Measurements from ENCODE around the gene PAM16.
"Not testable (repeated sequence)": the region's sequence is repeated elsewhere in the genome, so short reads cannot be mapped to it uniquely, and the experiment has no call there.

The PAM16 gene

DNA sequence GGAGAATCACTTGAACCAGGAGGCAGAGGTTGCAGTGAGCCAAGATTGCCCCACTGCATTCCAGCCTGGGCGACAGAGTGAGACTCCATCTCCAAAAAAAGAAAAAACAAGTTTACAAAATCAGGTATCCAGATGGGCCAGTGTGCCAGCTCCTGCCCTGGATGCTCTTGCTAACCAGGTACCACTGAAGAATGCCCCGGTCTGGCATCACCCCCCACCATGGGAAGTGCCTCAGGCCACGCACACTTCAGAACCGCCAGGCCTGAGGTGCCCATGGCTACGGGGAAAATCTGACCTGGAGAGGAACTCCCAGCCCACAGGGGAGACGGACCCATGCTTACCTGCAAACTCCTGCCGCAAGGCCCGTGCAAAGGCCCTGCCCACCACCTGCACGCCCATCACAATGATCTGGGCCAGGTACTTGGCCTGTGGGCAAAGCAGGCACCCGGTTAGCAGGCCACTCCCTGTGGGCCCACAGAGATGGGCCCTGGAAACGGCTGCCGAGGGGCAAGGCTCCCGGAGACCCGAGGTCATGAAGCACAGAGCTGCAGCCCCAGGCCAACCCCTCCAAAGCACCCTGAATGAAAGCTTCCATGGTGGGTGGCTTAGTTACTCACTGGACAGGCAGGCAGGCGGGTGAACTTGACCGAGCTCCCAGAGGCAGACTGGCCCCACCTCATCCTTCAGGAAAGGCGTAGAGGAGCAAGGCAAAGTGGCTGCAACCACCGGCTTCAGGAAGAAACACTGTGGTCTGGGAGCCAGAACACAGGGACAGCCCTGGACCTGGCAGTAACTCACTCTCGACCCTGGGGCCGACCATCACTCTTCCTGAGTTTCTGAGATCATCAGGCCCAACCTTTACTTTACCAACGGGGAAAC lies 8.0 kb downstream of the PAM16 start:
- H3K36me3 Mint-ChIP-seq (ENCODE audit: low read depth) = peaks cover 78% of the 10 kb centered on the region
- H3K27me3 Mint-ChIP-seq = no peaks in the 10 kb centered on the region
- no peak overlapping the region for H3K4me3 Mint-ChIP-seq
- peaks cover 26% of the 10 kb centered on the region for H3K4me1 Mint-ChIP-seq (ENCODE audit: low read depth)
- no peak for DNase-seq
- H3K9me3 Mint-ChIP-seq = no peaks in the 10 kb centered on the region
- peak overlapping the region; percentile 55 for H3K27ac Mint-ChIP-seq

DNA sequence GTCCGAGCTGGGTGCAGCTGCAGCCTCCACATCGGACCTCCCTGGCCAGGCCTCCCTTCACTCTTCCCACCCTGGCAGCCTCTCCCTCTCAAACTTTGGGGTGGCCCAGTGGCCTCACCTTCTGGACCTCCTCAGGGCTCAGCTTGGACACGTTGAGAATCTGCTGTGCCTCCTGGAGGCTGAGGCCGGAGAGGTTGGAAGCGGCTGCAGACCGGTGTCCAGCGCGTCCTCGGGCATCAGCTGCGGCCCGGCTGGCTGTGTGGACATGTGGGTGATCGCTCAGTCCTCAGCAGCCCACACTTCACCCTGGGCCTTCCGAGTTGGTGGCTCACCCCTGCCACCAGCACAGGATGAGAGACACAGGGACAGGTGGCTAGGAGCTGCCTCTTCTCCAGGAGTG lies 9.9 kb downstream of the PAM16 start:
- no peak overlapping the region for H3K27ac Mint-ChIP-seq
- H3K4me3 Mint-ChIP-seq = no peak overlapping the region
- no peaks in the 10 kb centered on the region for H3K27me3 Mint-ChIP-seq
- H3K9me3 Mint-ChIP-seq = no peaks in the 10 kb centered on the region
- DNase-seq = no peak
- peaks cover 13% of the 10 kb centered on the region for H3K4me1 Mint-ChIP-seq (ENCODE audit: low read depth)
- H3K36me3 Mint-ChIP-seq (ENCODE audit: low read depth) = peaks cover 65% of the 10 kb centered on the region

DNA sequence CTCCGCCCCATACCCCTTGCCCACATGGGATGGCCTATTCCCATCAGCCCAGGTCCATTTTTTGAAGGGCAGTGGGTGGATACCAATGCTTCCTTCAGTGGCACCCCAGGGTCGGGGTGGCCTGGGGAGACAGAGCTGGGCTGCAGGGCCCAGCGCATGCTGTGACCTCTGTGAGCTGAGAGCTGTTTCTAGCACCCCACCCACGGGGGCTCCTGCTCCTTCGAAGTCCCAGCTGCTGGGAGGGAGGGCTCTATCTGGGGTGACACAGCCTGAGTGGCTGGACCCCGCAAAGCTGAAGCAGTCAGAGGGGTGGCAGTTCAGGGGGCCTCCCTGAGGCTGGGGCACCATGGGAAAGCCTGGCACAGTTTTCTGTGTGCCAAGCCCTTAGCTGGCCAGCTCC lies 10.7 kb downstream of the PAM16 start:
- DNase-seq = no peak
- Mint-ChIP-seq H3K4me3 (no peak overlapping the region), H3K4me1 (ENCODE audit: low read depth) (peaks cover 8% of the 10 kb centered on the region), H3K27me3 (no peaks in the 10 kb centered on the region), H3K9me3 (no peaks in the 10 kb centered on the region), H3K36me3 (ENCODE audit: low read depth) (peaks cover 58% of the 10 kb centered on the region), H3K27ac (no peak overlapping the region)

DNA sequence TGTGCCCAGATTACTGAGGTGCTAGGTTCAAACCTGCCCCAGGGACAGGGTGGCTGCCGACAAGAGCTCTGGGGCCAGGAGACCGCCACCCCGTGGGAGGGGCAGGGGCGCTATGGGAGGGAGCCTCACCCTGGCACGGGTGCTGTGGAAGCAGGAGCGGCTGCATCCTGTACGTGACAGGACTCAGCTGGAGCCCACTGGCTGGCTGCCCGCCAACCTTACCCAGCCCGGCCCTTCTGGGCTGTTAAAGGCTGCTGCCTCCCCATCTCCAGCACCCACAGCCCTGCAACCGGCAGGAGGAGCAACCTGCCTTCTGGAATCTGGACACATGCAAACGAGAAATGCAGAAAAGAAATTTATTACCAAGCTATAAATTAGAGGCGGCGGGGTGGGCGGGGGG lies 11.2 kb downstream of the PAM16 start:
- H3K27me3 Mint-ChIP-seq = no peaks in the 10 kb centered on the region
- peaks cover 8% of the 10 kb centered on the region for H3K4me1 Mint-ChIP-seq (ENCODE audit: low read depth)
- H3K27ac Mint-ChIP-seq = no peak overlapping the region
- H3K9me3 Mint-ChIP-seq = no peaks in the 10 kb centered on the region
- peaks cover 53% of the 10 kb centered on the region for H3K36me3 Mint-ChIP-seq (ENCODE audit: low read depth)
- DNase-seq = no peak
- H3K4me3 Mint-ChIP-seq = no peak overlapping the region

DNA sequence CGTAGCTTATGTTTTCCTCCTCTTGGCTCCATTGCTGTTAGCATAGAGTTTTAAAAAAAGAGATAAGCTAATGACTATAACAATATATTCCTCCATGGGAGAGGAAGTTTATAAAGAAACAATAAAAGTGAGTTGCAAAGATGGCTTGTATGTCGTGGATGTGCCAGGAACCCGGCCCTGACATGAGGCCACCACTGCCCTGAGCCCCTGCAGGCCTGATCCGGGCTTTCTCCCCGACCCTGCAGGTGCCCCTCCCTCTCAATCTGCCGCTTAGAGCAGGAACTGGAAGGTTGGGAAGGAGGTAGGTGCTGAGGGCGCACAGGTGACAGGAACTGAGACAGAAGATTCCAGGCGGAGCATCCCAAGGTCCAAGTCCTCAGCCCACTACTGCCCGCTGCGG lies 11.7 kb downstream of the PAM16 start:
- no peaks in the 10 kb centered on the region for H3K27me3 Mint-ChIP-seq
- DNase-seq = no peak
- peaks cover 6% of the 10 kb centered on the region for H3K4me1 Mint-ChIP-seq (ENCODE audit: low read depth)
- peaks cover 50% of the 10 kb centered on the region for H3K36me3 Mint-ChIP-seq (ENCODE audit: low read depth)
- H3K27ac Mint-ChIP-seq = no peak overlapping the region
- H3K4me3 Mint-ChIP-seq = no peak overlapping the region
- no peaks in the 10 kb centered on the region for H3K9me3 Mint-ChIP-seq

DNA sequence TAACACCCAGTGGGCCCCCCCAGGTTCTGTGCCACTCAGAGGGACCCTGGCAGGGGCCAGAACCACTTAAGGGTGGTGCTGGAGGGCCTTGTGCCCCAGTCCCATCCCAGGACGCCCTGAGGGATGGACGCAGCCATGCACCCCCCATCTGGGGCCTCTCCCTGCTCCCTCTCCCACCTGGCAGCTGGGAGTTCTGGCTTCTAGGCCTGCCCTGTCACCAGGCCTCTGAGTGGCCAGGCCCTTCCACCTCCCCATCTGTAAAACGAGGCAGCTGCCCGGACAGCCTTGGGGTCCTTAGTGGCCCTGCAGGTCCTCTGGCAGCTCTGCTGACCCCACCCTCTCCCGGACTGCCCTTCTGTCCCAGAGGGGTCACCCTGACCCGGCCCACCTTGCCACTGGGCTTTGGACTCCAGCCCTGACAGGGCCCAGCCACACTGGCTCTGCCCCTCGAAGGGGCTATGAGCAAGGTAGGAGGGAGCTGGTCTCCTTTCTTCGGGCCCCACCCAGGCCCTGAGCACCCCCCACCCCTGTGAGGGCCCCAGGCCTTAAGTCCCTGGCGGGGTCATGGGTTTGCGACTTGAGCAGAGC lies 12.3 kb downstream of the PAM16 start:
- DNase-seq = no peak
- Mint-ChIP-seq H3K36me3 (ENCODE audit: low read depth) (peaks cover 48% of the 10 kb centered on the region), H3K9me3 (no peaks in the 10 kb centered on the region), H3K4me1 (ENCODE audit: low read depth) (peaks cover 4% of the 10 kb centered on the region), H3K27me3 (no peaks in the 10 kb centered on the region), H3K27ac (no peak overlapping the region), H3K4me3 (no peak overlapping the region)

DNA sequence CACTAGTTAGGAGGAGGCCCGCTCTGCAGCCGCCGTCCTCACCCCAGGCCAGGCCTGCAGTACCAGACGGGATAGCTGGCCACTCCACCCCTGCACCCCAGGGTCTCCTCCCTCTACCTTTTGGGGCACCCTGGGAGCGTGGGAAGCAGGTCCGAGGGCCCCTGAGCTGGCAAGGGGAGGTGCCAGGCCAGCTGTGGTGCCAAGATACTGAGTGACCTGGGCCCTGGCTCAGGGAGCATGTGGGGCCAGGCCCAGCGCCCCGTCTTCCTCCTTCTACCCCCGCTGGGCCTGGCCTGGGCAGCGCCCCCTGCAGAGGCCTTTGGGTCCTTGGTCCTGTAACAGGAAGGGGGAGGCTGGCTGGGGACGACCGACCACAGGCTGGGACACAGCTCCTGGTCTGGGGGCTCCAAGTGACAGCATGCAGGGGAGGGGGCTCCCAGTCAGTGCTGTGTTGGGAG lies 13.0 kb downstream of the PAM16 start:
- no peak overlapping the region for H3K4me3 Mint-ChIP-seq
- H3K36me3 Mint-ChIP-seq (ENCODE audit: low read depth) = peaks cover 42% of the 10 kb centered on the region
- H3K27ac Mint-ChIP-seq = no peak overlapping the region
- H3K4me1 Mint-ChIP-seq (ENCODE audit: low read depth) = no peaks in the 10 kb centered on the region
- H3K9me3 Mint-ChIP-seq = no peaks in the 10 kb centered on the region
- H3K27me3 Mint-ChIP-seq = no peaks in the 10 kb centered on the region
- no peak for DNase-seq

DNA sequence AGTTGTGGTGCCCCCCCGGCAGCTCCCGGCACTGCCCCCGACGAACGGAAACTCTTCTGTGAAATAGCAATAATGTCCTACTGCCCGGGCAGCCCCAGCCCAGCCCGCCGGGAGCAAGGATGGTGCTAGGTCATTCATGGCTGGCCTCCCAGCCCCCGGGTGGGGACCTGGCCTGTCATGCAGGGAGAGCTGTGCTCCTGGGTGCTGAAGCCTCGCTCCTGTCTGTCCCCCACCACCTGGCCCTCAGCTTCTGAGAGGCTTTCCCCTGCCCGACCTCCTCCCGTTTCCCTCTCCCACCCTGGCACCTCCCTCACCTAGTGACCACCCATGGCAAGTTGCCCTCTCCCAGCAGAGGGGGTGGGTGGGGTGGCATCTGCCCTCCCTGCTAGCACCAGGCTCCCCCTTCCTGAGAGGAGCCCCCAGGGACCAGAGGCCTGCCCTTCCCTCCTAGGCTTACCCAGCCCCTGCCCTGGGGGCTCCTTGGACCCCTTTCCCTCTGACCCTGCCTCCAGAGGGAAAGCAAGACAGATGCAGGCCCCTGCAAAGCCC lies 13.5 kb downstream of the PAM16 start:
- Mint-ChIP-seq H3K27me3 (no peaks in the 10 kb centered on the region), H3K4me1 (ENCODE audit: low read depth) (no peaks in the 10 kb centered on the region), H3K27ac (no peak overlapping the region), H3K4me3 (no peak overlapping the region), H3K9me3 (no peaks in the 10 kb centered on the region), H3K36me3 (ENCODE audit: low read depth) (peaks cover 37% of the 10 kb centered on the region)
- DNase-seq = no peak

DNA sequence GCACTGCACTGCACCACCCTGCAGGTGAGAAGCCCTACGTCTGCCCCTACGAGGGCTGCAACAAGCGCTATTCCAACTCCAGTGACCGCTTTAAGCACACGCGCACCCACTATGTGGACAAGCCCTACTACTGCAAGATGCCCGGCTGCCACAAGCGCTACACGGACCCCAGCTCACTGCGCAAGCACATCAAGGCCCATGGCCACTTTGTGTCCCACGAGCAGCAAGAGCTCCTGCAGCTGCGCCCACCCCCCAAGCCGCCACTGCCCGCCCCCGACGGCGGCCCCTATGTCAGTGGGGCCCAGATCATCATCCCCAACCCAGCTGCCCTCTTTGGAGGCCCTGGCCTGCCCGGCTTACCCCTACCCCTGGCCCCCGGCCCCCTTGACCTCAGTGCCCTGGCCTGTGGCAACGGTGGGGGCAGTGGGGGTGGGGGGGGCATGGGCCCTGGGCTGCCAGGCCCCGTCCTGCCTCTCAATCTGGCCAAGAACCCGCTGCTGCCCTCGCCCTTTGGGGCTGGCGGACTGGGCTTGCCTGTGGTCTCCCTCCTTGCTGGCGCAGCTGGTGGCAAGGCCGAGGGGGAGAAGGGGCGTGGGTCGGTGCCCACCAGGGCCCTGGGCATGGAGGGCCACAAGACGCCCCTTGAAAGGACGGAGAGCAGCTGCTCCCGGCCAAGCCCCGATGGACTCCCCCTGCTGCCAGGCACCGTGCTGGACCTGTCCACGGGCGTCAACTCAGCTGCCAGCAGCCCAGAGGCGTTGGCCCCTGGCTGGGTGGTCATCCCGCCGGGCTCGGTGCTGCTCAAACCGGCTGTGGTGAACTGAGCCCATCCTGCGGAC lies 14.2 kb downstream of the PAM16 start:
- H3K9me3 Mint-ChIP-seq = no peaks in the 10 kb centered on the region
- no peaks in the 10 kb centered on the region for H3K4me1 Mint-ChIP-seq (ENCODE audit: low read depth)
- peaks cover 33% of the 10 kb centered on the region for H3K36me3 Mint-ChIP-seq (ENCODE audit: low read depth)
- no peaks in the 10 kb centered on the region for H3K27me3 Mint-ChIP-seq
- H3K4me3 Mint-ChIP-seq = no peak overlapping the region
- H3K27ac Mint-ChIP-seq = no peak overlapping the region
- no peak for DNase-seq

DNA sequence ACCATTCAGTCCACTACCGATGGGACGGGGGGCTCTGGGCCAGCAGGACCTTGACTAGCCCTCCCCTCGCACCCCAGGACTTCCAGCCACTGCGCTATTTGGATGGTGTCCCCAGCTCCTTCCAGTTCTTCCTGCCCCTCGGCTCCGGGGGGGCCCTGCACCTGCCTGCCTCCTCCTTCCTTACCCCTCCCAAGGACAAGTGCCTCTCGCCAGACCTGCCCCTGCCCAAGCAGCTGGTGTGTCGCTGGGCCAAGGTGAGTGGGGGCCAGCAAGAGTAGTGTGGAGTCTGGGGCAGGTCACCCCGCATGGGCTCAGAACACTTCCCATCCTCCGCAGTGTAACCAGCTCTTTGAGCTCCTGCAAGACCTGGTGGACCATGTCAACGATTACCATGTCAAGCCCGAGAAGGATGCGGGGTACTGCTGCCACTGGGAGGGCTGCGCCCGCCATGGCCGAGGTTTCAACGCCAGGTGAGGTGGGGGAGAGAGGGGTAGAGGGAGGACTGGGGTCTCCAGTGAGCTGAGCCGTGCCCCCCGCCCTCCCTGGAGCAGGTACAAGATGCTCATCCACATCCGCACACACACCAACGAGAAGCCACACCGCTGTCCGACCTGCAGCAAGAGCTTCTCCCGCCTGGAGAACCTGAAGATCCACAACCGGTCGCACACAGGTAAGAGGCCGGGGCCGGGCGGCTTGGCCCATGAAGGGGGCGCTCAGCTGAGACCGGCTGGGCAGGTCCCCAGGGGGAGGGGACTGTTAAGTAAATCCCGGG lies 16.2 kb downstream of the PAM16 start:
- Mint-ChIP-seq H3K36me3 (ENCODE audit: low read depth) (peaks cover 15% of the 10 kb centered on the region), H3K9me3 (no peaks in the 10 kb centered on the region), H3K27ac (no peak overlapping the region), H3K4me1 (ENCODE audit: low read depth) (no peaks in the 10 kb centered on the region), H3K4me3 (no peak overlapping the region), H3K27me3 (no peaks in the 10 kb centered on the region)
- no peak for DNase-seq

DNA sequence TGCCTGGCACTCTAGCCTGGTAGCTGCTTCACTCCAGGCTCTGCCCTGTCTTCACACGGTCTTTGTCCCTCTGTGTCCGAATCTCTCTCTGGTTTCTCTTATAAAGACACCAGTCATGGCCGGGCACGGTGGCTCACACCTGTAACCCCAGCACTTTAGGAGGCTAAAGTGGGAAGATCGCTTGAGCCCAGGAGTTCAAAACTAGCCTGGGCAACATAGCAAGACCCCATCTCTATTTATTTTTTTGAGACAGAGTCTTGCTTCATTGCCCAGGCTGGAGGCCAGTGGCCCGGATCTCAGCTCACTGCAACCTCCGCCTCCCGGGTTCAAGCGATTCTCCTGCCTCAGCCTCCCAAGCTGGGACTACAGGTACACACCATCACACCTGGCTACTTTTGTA lies 17.4 kb downstream of the PAM16 start:
- H3K4me1 Mint-ChIP-seq (ENCODE audit: low read depth); H3K4me3 Mint-ChIP-seq; H3K27ac Mint-ChIP-seq; H3K36me3 Mint-ChIP-seq (ENCODE audit: low read depth); H3K27me3 Mint-ChIP-seq; H3K9me3 Mint-ChIP-seq; DNase-seq: not testable (repeated sequence)

DNA sequence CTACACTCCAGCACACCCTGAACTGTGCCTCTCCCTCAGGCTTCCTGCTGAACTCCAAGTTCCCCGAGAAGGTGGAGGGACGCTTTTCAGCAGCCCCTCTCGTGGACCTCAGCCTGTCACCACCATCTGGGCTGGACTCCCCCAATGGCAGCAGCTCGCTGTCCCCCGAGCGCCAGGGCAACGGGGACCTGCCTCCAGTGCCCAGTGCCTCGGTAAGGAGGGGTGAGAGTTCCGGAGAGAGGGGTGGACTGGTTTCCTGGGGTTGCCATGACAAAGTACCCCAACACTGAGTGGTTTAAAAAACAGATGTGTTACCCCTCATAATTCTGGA lies 17.8 kb downstream of the PAM16 start:
- no peak for DNase-seq
- Mint-ChIP-seq H3K4me1 (ENCODE audit: low read depth) (peaks cover 5% of the 10 kb centered on the region), H3K9me3 (no peaks in the 10 kb centered on the region), H3K27ac (no peak overlapping the region), H3K36me3 (ENCODE audit: low read depth) (peaks cover 1% of the 10 kb centered on the region), H3K27me3 (no peaks in the 10 kb centered on the region), H3K4me3 (no peak overlapping the region)

DNA sequence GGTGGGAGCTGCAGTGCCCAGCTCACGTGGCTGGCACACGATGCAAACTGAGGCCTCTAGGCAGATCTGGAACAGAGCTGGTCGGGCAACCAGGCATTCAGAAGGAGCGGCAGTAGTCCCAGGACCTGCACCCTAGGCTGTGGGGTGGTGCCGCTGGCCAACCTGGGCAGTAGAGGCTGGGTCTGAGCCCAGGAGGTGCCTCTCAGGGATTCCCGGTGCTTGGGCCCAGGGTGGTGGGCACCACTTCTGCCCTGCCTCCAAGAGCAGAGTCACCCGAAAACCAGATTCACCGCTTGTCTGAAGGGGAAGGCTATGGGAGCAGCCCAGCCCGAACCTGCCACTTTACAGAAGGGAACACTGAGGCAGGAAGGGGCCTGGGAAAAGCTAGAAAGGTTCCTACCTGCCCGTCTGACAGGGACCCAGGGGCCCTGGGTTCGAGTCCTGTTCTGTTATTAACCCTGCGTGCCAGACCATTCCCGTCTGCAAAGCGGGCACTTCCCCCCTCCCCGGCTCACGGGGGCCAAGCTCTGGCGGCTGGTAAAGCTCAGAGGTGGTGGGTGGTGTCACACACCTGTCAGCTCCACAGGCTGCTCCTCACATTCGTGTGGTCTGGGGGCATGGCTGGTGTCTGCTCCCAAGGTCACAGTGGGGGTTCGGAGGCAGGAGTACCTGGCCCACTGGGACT lies 18.4 kb downstream of the PAM16 start:
- no peak overlapping the region for H3K27ac Mint-ChIP-seq
- H3K9me3 Mint-ChIP-seq = no peaks in the 10 kb centered on the region
- H3K4me1 Mint-ChIP-seq (ENCODE audit: low read depth) = peaks cover 7% of the 10 kb centered on the region
- no peaks in the 10 kb centered on the region for H3K27me3 Mint-ChIP-seq
- no peaks in the 10 kb centered on the region for H3K36me3 Mint-ChIP-seq (ENCODE audit: low read depth)
- DNase-seq = no peak
- no peak overlapping the region for H3K4me3 Mint-ChIP-seq

DNA sequence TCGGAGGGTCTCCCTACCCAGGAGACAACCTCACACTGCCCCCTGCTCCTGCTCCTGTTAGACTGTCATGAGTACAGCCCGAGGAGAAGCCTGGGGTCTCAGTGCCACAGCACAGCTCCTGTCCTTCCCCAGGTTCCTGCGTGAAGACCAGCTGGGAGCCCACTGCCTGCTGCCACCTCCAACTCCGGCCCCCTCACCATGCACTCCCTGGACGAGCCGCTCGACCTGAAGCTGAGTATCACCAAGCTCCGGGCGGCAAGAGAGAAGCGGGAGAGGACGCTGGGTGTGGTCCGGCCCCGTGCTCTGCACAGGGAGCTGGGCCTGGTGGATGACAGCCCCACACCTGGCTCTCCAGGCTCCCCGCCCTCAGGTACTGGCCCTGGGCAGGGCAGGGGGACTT lies 19.0 kb downstream of the PAM16 start:
- DNase-seq = no peak
- Mint-ChIP-seq H3K27ac (no peak overlapping the region), H3K27me3 (no peaks in the 10 kb centered on the region), H3K36me3 (ENCODE audit: low read depth) (no peaks in the 10 kb centered on the region), H3K9me3 (no peaks in the 10 kb centered on the region), H3K4me1 (ENCODE audit: low read depth) (peaks cover 7% of the 10 kb centered on the region), H3K4me3 (no peak overlapping the region)

All from activated T-cell treated with anti-CD3 and anti-CD28 coated beads, Interleukin-2, amount 50 U/mL, for 24 hours (primary cell).